HUES64 (cell line): ENCODE results near the gene RNF213.
"Not testable (repeated sequence)": the region's sequence is repeated elsewhere in the genome, so short reads cannot be mapped to it uniquely, and the experiment has no call there.

Experiments used
- H3K27ac ChIP-seq: 2 replicates; pipeline ENCODE4 v1.7.0; 2013; ENCODE audit warnings: low read depth, low read length, inconsistent platforms
- H3K27me3 ChIP-seq: 2 replicates; pipeline ENCODE4 v1.6.1; 2013; ENCODE audit warnings: mild to moderate bottlenecking, low read length; ENCODE audit not compliant: insufficient read depth
- H3K36me3 ChIP-seq: 2 replicates; pipeline ENCODE4 v1.6.1; 2013; ENCODE audit warnings: mild to moderate bottlenecking, low read length; ENCODE audit not compliant: insufficient read depth
- H3K4me1 ChIP-seq: 2 replicates; pipeline ENCODE4 v1.6.1; 2013; ENCODE audit warnings: mild to moderate bottlenecking, low read length, moderate library complexity; ENCODE audit not compliant: insufficient read depth
- H3K4me3 ChIP-seq: 2 replicates; pipeline ENCODE4 v1.5.1; 2013; ENCODE audit warnings: mild to moderate bottlenecking, low read length, moderate library complexity
- H3K9ac ChIP-seq: 2 replicates; pipeline ENCODE4 v1.6.1; 2013; ENCODE audit warnings: mild to moderate bottlenecking, low read depth, low read length
- H3K9me3 ChIP-seq: 2 replicates; pipeline ENCODE4 v1.6.1; 2013; ENCODE audit warnings: low read depth, low read length; ENCODE audit not compliant: insufficient read depth
- WGBS: fragments of 150-250, 120-280 bp; methylation state at CpG from one replicate; pipeline ENCODE4 v1.1.7; 2013; ENCODE audit warnings: missing lambda C conversion rate; 5-methylcytosine and 5-hydroxymethylcytosine counted together

Gene RNF213

DNA sequence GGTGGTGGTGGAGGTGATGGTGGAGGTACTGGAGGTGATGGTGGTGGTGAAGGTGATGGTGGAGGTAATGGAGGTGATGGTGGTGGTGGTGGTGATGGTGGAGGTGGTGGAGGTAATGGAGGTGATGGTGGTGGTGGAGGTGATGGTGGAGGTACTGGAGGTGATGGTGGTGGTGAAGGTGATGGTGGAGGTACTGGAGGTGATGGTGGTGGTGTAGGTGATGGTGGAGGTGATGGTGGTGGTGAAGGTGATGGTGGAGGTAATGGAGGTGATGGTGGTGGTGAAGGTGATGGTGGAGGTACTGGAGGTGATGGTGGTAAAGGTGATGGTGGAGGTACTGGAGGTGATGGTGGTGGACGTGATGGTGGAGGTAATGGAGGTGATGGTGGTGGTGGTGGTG lies 53.3 kb downstream of the RNF213 start:
- not testable (repeated sequence) for H3K9me3 ChIP-seq, H3K9ac ChIP-seq, H3K4me1 ChIP-seq, H3K4me3 ChIP-seq, H3K27me3 ChIP-seq, H3K27ac ChIP-seq
- H3K36me3 ChIP-seq: peaks cover 46% of the 10 kb centered on the region
- no CpG with 5 or more reads among the region's 1 CpG for WGBS

DNA sequence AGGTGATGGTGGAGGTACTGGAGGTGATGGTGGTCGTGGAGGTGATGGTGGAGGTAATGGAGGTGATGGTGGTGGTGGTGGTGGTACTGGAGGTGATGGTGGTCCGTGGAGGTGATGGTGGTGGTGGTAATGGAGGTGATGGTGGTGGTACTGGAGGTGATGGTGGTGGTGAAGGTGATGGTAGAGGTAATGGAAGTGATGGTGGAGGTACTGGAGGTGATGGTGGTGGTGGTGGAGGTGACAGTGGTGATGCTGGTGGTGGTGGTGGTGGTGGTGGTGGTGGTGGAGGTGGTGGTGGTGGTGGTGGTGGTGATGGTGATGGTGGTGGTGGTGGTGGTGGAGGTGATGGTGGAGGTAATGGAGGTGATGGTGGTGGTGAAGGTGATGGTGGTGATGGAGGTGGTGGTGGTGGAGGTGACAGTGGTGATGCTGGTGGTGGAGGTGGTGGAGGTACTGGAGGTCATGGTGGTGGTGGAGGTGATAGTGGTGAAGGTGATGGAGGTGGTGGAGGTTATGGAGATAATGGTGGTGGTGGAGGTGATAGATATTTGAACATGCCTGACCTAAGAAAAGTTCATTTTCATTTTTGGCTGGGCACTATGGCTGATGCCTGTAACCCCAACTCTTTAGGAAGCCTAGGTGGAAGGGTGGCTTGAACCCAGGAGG lies 55.0 kb downstream of the RNF213 start:
- Histone ChIP-seq H3K9ac (no peak overlapping the region), H3K4me3 (no peak overlapping the region), H3K36me3 (peaks cover 51% of the 10 kb centered on the region), H3K4me1 (no peaks in the 10 kb centered on the region), H3K27ac (no peak overlapping the region), H3K27me3 (no peaks in the 10 kb centered on the region), H3K9me3 (0 out of 2 replicates have a peak, but pooled peaks cover 5% of the 10 kb centered on the region)
- 86% methylated on average over 1 of the region's 2 CpGs for WGBS

DNA sequence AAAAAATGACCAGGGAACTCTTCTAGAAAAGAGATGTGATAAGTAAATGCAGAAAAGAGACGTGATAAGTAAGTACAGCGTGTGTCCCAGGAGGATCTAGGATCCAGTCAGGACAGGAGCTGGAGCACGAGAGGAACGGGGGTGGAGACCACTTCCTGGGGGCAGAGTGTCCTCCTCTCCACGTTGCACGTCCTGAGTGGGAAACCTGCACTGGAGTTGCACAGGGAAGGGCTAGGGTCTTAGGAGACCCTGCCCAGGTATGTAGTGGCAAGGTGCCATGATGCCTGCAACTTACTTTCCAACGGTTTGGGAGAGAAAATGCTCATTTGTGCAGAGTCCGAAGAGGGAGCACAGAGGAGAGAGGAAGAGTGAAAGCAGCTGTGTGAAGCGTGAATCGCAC lies 55.8 kb downstream of the RNF213 start:
- 84% methylated on average over 10 of the region's 10 CpGs for WGBS
- Histone ChIP-seq H3K4me1 (no peaks in the 10 kb centered on the region), H3K4me3 (no peak overlapping the region), H3K36me3 (peaks cover 53% of the 10 kb centered on the region), H3K27me3 (no peaks in the 10 kb centered on the region), H3K27ac (no peak overlapping the region), H3K9me3 (0 out of 2 replicates have a peak, but pooled peaks cover 5% of the 10 kb centered on the region), H3K9ac (no peak overlapping the region)

DNA sequence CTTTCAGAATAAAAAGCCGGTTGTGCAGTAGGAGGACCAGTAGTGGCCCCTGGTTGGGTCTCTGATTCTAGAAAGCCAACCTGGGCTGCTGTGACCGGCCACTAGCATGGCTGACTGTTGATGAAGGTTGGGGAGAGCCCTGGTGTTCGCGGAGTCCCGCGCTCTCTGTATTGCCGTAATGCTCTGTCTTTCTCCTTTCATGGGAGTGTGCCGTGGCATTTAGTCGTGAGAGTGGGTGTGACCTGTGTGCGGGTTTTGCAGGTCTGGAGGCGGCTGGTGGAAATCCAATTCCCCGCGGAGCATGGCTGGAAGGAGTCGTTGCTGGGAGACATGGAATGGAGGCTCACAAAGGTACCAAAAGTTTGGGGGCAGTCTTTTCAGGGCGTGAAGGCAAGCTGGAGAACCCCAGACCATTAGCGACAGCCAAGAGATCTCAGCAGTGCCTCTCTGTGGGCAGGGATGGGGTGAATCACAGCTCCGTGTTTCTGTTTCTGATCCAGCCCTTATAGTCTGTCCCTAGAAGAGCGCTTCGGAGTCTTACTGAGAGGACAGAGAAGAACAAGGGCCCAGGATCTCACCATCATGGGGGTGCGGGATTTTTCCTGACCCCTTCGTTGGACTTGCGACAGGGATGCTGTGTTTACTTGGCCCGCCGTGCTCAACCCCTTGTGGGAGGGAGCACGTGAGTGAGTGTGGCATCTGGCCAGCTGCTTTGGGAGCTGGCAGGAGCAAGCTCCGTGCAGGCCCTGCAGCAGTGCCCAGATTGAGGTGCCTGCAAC lies 56.5 kb downstream of the RNF213 start:
- Histone ChIP-seq H3K36me3 (peaks cover 52% of the 10 kb centered on the region), H3K9me3 (0 out of 2 replicates have a peak, but pooled peaks cover 5% of the 10 kb centered on the region), H3K27me3 (no peaks in the 10 kb centered on the region), H3K4me1 (no peaks in the 10 kb centered on the region), H3K9ac (no peak overlapping the region), H3K27ac (no peak overlapping the region), H3K4me3 (no peak overlapping the region)
- 96% methylated on average over 26 of the region's 26 CpGs for WGBS

- no peaks in the 10 kb centered on the region for H3K4me1 ChIP-seq
- H3K36me3 ChIP-seq: peaks cover 53% of the 10 kb centered on the region
- peaks cover 8% of the 10 kb centered on the region; the same call in 1 of the 2 replicates for H3K9me3 ChIP-seq
- no peak overlapping the region for H3K9ac ChIP-seq
- no peak overlapping the region for H3K27ac ChIP-seq
- no peak overlapping the region for H3K4me3 ChIP-seq
- H3K27me3 ChIP-seq: no peaks in the 10 kb centered on the region
- WGBS: 97% methylated on average over 5 of the region's 5 CpGs
Observed at GRCh38 chr17:80317706-80317980, 57.0 kb downstream of the RNF213 start.

DNA sequence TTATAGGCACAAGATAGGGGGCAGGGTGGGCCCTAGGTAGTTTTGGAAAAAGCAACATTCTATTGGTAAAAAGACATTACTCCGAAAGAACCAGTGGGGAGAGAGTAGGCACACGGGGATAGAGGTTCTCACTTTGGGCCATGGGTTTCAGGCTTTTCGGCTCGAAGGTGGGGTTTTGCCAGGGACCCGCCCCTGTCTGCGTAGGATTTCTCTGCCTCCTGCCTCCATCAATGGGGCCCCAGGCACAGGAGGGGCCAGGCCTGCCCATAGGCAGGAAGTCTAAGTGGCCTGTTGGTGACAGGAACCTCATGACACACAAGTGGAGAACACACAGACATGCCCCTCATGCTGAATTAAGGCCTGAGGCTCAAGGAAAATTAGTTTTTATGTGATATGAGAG lies 57.5 kb downstream of the RNF213 start:
- Histone ChIP-seq H3K9ac (no peak overlapping the region), H3K27ac (no peak overlapping the region), H3K4me1 (no peaks in the 10 kb centered on the region), H3K36me3 (peaks cover 53% of the 10 kb centered on the region), H3K9me3 (peaks cover 10% of the 10 kb centered on the region; the same call in 1 of the 2 replicates), H3K27me3 (no peaks in the 10 kb centered on the region), H3K4me3 (no peak overlapping the region)
- WGBS: 94% methylated on average over 6 of the region's 6 CpGs

DNA sequence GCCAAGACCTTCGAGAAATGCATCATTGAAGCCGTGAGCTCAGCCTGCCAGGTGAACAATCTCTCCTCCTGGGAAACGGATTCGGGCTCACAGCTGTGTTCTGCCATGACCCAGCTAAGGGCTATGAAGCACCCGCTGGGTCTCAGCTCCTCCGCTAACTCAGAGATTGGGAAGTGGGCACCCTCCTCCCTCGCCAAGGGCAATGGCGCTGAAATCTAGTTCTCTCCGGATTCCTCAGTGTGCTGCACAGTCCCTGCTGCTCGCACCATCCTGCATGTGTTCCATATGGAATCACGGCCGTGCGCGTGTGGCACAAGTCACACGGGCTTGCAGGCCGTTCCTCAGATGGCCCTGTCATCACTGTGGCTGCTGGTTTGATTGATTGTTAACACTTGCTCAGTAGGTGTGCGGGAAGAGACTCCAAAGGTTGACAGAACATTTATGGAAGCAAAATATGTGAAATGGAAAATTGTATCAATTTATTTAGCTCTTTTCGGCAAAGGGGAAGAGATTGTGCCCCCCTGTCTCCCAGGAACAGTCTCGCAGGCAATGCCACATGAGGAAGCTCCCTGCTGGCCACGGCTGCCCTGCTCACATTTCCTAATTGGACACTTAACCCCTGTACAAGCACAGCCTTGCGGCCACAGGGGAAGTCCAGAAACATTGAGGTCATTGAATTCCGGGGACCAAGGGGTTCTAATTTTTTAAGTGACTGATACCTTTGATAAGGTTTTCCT lies 58.8 kb downstream of the RNF213 start:
- H3K4me3 ChIP-seq: no peak overlapping the region
- no peaks in the 10 kb centered on the region for H3K4me1 ChIP-seq
- no peaks in the 10 kb centered on the region for H3K27me3 ChIP-seq
- H3K9me3 ChIP-seq: peaks cover 9% of the 10 kb centered on the region; the same call in 1 of the 2 replicates
- WGBS: 93% methylated on average over 22 of the region's 22 CpGs
- H3K36me3 ChIP-seq: peaks cover 54% of the 10 kb centered on the region
- no peak overlapping the region for H3K27ac ChIP-seq
- no peak overlapping the region for H3K9ac ChIP-seq

- 94% methylated on average over 4 of the region's 4 CpGs for WGBS
- no peaks in the 10 kb centered on the region for H3K27me3 ChIP-seq
- peaks cover 9% of the 10 kb centered on the region; the same call in 1 of the 2 replicates for H3K9me3 ChIP-seq
- H3K9ac ChIP-seq: no peak overlapping the region
- no peak overlapping the region for H3K27ac ChIP-seq
- H3K4me1 ChIP-seq: no peaks in the 10 kb centered on the region
- H3K4me3 ChIP-seq: no peak overlapping the region
- H3K36me3 ChIP-seq: peaks cover 59% of the 10 kb centered on the region
Observed at GRCh38 chr17:80319999-80320344, 59.3 kb downstream of the RNF213 start.

GRCh38 chr17:80320496-80320895 lies 59.8 kb downstream of the RNF213 start:
- peaks cover 9% of the 10 kb centered on the region; the same call in 1 of the 2 replicates for H3K9me3 ChIP-seq
- no peak overlapping the region for H3K4me3 ChIP-seq
- WGBS: 97% methylated on average over 15 of the region's 15 CpGs
- no peaks in the 10 kb centered on the region for H3K4me1 ChIP-seq
- H3K27ac ChIP-seq: no peak overlapping the region
- no peak overlapping the region for H3K9ac ChIP-seq
- peaks cover 64% of the 10 kb centered on the region for H3K36me3 ChIP-seq
- H3K27me3 ChIP-seq: no peaks in the 10 kb centered on the region

DNA sequence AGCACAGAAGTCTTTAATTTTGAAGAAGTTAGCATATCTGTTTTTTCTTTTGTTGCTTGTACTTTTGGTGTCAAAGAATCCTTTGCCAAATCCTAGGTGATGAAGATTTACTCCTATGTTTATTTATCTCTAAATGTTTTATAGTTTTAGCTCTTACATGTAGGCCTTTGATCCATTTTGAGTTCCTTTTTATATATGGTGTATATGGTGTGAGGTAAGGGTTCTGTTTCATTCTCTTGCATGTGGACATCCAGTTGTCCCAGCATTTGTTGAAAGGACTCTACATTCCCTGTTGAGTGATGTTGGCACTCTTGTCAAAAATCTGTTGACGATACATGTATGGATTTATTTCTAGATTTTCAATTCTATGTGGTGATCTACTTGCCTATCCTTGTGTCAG lies 62.2 kb downstream of the RNF213 start:
- H3K9me3 ChIP-seq: peaks cover 9% of the 10 kb centered on the region; the same call in 1 of the 2 replicates
- WGBS: 100% methylated on average over 1 of the region's 1 CpG
- no peak overlapping the region for H3K4me3 ChIP-seq
- no peaks in the 10 kb centered on the region for H3K4me1 ChIP-seq
- H3K36me3 ChIP-seq: peaks cover 71% of the 10 kb centered on the region
- H3K9ac ChIP-seq: no peak overlapping the region
- no peaks in the 10 kb centered on the region for H3K27me3 ChIP-seq
- H3K27ac ChIP-seq: no peak overlapping the region

GRCh38 chr17:80323982-80324381 lies 63.3 kb downstream of the RNF213 start:
- Histone ChIP-seq H3K36me3 (peaks cover 75% of the 10 kb centered on the region), H3K9me3 (peaks cover 9% of the 10 kb centered on the region; the same call in 1 of the 2 replicates)
- 86% methylated on average over 1 of the region's 3 CpGs for WGBS

More at GRCh38 chr17:80323982-80324381, 63.3 kb downstream of the RNF213 start:
- no peak overlapping the region for H3K27ac ChIP-seq
- H3K27me3 ChIP-seq: no peaks in the 10 kb centered on the region
- no peaks in the 10 kb centered on the region for H3K4me1 ChIP-seq
- H3K9ac ChIP-seq: no peak overlapping the region
- no peak overlapping the region for H3K4me3 ChIP-seq
